ENCODE results near the gene MYMX. TPM values are rescaled to one million over a fixed set of nuclear protein-coding genes. Genes with fewer than 3 reads are reported as not detected.

Gene MYMX
- total and polyA plus RNA-seq, 7 experiments from 2014 or later = not detected

GRCh38 chr6:44238687-44239350 lies 22.1 kb downstream of the MYMX start:
- DNase-seq = no peak
- H3K4me1 ChIP-seq (ENCODE audit: control insufficient read depth in 2 of 2, insufficient read depth in 2 of 2, low read length in 2 of 2) = peaks cover 5 to 7% of the 10 kb centered on the region in 2 donors
- peak overlapping the region; percentile 2 to 97 (median 75) for H3K27ac Mint-ChIP-seq
- no peaks in the 10 kb centered on the region for H3K36me3 ChIP-seq (ENCODE audit: control insufficient read depth in 2 of 3, insufficient read depth in 3 of 3, low read length in 3 of 3)
- H3K4me3 Mint-ChIP-seq = peak overlapping the region; percentile 82 to 92 (median 90)
- H3K9me3 ChIP-seq (ENCODE audit: control insufficient read depth in 2 of 3, low read length in 3 of 3) = no peaks in the 10 kb centered on the region
- no peaks in the 10 kb centered on the region for H3K36me3 Mint-ChIP-seq
- no peak overlapping the region for H3K27ac ChIP-seq (ENCODE audit: low read depth, low read length)
- ChIA-PET CTCF (interaction anchor here (1.8 to 2.3 kb wide), 3 partner anchors 8 to 66 kb away, joined by 12 to 15 read pairs (median 13); partner anchors contain the start of genes HSP90AB1 and SLC29A1), POLR2A (no interaction called here)
- peaks cover 0 to 21% (median 11%) of the 10 kb centered on the region in 7 donors for H3K4me1 Mint-ChIP-seq
- intact Hi-C loops (cut with micrococcal nuclease) = loop anchor here (1.0 to 2.0 kb wide), 6 partner anchors 7 to 143 kb away; partner anchors contain the start of genes NFKBIE (in 1 of the 2) and SLC35B2 (in 1 of the 2)
- no peaks in the 10 kb centered on the region for H3K9me3 Mint-ChIP-seq
- no peaks in the 10 kb centered on the region for H3K27me3 Mint-ChIP-seq
- H3K4me3 ChIP-seq (ENCODE audit: low read length) = no peak overlapping the region
- no peaks in the 10 kb centered on the region for H3K27me3 ChIP-seq (ENCODE audit: control insufficient read depth in 2 of 2, insufficient read depth in 2 of 2, low read length in 2 of 2)
- no peak for ATAC-seq

- no peak for ATAC-seq
- Mint-ChIP-seq H3K4me1 (peaks cover 6 to 24% (median 19%) of the 10 kb centered on the region in 7 donors), H3K36me3 (peaks cover 0 to 13% (median under 1%) of the 10 kb centered on the region in 5 donors), H3K4me3 (no peak overlapping the region), H3K27me3 (peaks cover 0 to 12% (median 0%) of the 10 kb centered on the region in 5 donors), H3K27ac (peak overlapping the region in 1 of 9 donors; percentile 46), H3K9me3 (peaks cover 0 to 9% (median 0%) of the 10 kb centered on the region in 11 donors)
- Histone ChIP-seq H3K36me3 (ENCODE audit: control insufficient read depth in 2 of 3, insufficient read depth in 3 of 3, low read length in 3 of 3) (peaks cover 0 to 10% (median 1%) of the 10 kb centered on the region in 3 experiments), H3K27me3 (ENCODE audit: control insufficient read depth in 2 of 2, insufficient read depth in 2 of 2, low read length in 2 of 2) (no peaks in the 10 kb centered on the region), H3K4me3 (ENCODE audit: low read length) (no peak overlapping the region), H3K4me1 (ENCODE audit: control insufficient read depth in 2 of 2, insufficient read depth in 2 of 2, low read length in 2 of 2) (peaks cover 5 to 12% of the 10 kb centered on the region in 2 donors), H3K27ac (ENCODE audit: low read depth, low read length) (no peak overlapping the region), H3K9me3 (ENCODE audit: control insufficient read depth in 2 of 3, low read length in 3 of 3) (no peaks in the 10 kb centered on the region)
- DNase-seq = no peak
- CTCF ChIA-PET = interaction anchor here (0.7 to 2.5 kb wide), 2 partner anchors 22 to 50 kb away, joined by 3 to 7 read pairs; no protein-coding TSS in a partner anchor
- POLR2A ChIA-PET = interaction anchor here (1.1 to 6.3 kb wide), 3 partner anchors 13 to 20 kb away, joined by 6 to 142 read pairs (median 8); partner anchors contain the start of genes SLC29A1 and SLC35B2
- intact Hi-C loops (cut with micrococcal nuclease) = no loop called here
These were observed 26.6 kb downstream of the MYMX start for GRCh38 chr6:44243345-44243744.

- POLR2A ChIA-PET = interaction anchor here (0.6 to 6.3 kb wide), 6 partner anchors 10 to 1316 kb away, joined by 3 to 142 read pairs (median 38); partner anchors contain the start of genes CNPY3, NFKBIE, SLC29A1 and SLC35B2
- Histone ChIP-seq H3K27me3 (ENCODE audit: control insufficient read depth in 2 of 2, insufficient read depth in 2 of 2, low read length in 2 of 2) (no peaks in the 10 kb centered on the region), H3K27ac (ENCODE audit: low read depth, low read length) (peak overlapping the region; percentile 93), H3K4me3 (ENCODE audit: low read length) (peak overlapping the region; percentile 99), H3K36me3 (ENCODE audit: control insufficient read depth in 2 of 3, insufficient read depth in 3 of 3, low read length in 3 of 3) (peaks cover 0 to 31% (median 20%) of the 10 kb centered on the region in 3 experiments), H3K4me1 (ENCODE audit: control insufficient read depth in 2 of 2, insufficient read depth in 2 of 2, low read length in 2 of 2) (peaks cover 15 to 19% of the 10 kb centered on the region in 2 donors), H3K9me3 (ENCODE audit: control insufficient read depth in 2 of 3, low read length in 3 of 3) (no peaks in the 10 kb centered on the region)
- ATAC-seq (no peak), DNase-seq (no peak)
- Mint-ChIP-seq H3K9me3 (peaks cover 0 to 9% (median 0%) of the 10 kb centered on the region in 11 donors), H3K36me3 (peaks cover 12 to 33% (median 17%) of the 10 kb centered on the region in 5 donors), H3K4me3 (peak overlapping the region; percentile 94 to 99 (median 98)), H3K27me3 (peaks cover 0 to 12% (median 0%) of the 10 kb centered on the region in 5 donors), H3K27ac (peak overlapping the region; percentile 72 to 100 (median 98)), H3K4me1 (peaks cover 26 to 41% (median 37%) of the 10 kb centered on the region in 7 donors)
- CTCF ChIA-PET = interaction anchor here (0.8 to 2.8 kb wide), 5 partner anchors 8 to 27 kb away, joined by 3 to 12 read pairs (median 4); no protein-coding TSS in a partner anchor
- intact Hi-C loops (cut with micrococcal nuclease) = loop anchor here in 1 of 2 donors (5.0 kb wide), 1 partner anchor 1473 kb away; no protein-coding TSS in a partner anchor
These were observed 28.7 kb downstream of the MYMX start for GRCh38 chr6:44245391-44245911.

GRCh38 chr6:44245912-44246662 lies 29.4 kb downstream of the MYMX start:
- H3K4me3 Mint-ChIP-seq = peak overlapping the region; percentile 94 to 99 (median 98)
- Histone ChIP-seq H3K9me3 (ENCODE audit: control insufficient read depth in 2 of 3, low read length in 3 of 3) (no peaks in the 10 kb centered on the region), H3K27ac (ENCODE audit: low read depth, low read length) (peak overlapping the region; percentile 93), H3K4me1 (ENCODE audit: control insufficient read depth in 2 of 2, insufficient read depth in 2 of 2, low read length in 2 of 2) (peaks cover 15 to 19% of the 10 kb centered on the region in 2 donors), H3K27me3 (ENCODE audit: control insufficient read depth in 2 of 2, insufficient read depth in 2 of 2, low read length in 2 of 2) (no peaks in the 10 kb centered on the region), H3K36me3 (ENCODE audit: control insufficient read depth in 2 of 3, insufficient read depth in 3 of 3, low read length in 3 of 3) (peaks cover 6 to 37% (median 26%) of the 10 kb centered on the region in 3 experiments), H3K4me3 (ENCODE audit: low read length) (peak overlapping the region; percentile 99)
- DNase-seq (peak; percentile 72 to 93 (median 84)), ATAC-seq (peak; percentile 60)
- peaks cover 0 to 9% (median 0%) of the 10 kb centered on the region in 11 donors for H3K9me3 Mint-ChIP-seq
- H3K27ac Mint-ChIP-seq = peak overlapping the region; percentile 96 to 100 (median 98)
- intact Hi-C loops (cut with micrococcal nuclease) = loop anchor here (1.0 to 5.0 kb wide), 9 partner anchors 8 to 1474 kb away; partner anchors contain the start of genes NFKBIE (in 2 of the 2), GTPBP2 (in 1 of the 2), MRPL14 (in 1 of the 2) and SLC29A1 (in 1 of the 2)
- H3K27me3 Mint-ChIP-seq = peaks cover 0 to 12% (median 0%) of the 10 kb centered on the region in 5 donors
- peaks cover 26 to 47% (median 39%) of the 10 kb centered on the region in 7 donors for H3K4me1 Mint-ChIP-seq
- ChIA-PET CTCF (interaction anchor here (0.6 to 2.8 kb wide), 10 partner anchors 8 to 67 kb away, joined by 3 to 22 read pairs (median 4); partner anchors contain the start of genes AARS2, SLC29A1 and SLC35B2), POLR2A (interaction anchor here (0.5 to 6.3 kb wide), 14 partner anchors 11 to 1317 kb away, joined by 3 to 142 read pairs (median 6); partner anchors contain the start of genes AARS2, CNPY3, NFKBIE and SLC29A1)
- H3K36me3 Mint-ChIP-seq = peaks cover 12 to 36% (median 24%) of the 10 kb centered on the region in 5 donors

- H3K27ac ChIP-seq (ENCODE audit: low read depth, low read length) = peak within 1 kb of the TSS; percentile 93
- ChIA-PET CTCF (interaction anchor here (0.6 to 2.8 kb wide), 8 partner anchors 9 to 66 kb away, joined by 3 to 22 read pairs (median 4); partner anchors contain the start of genes AARS2, SLC29A1 and SLC35B2), POLR2A (interaction anchor here (0.5 to 6.3 kb wide), 15 partner anchors 10 to 1797 kb away, joined by 3 to 142 read pairs (median 6); partner anchors contain the start of genes AARS2, GTPBP2, NFKBIE and SLC29A1)
- DNase-seq (peak; percentile 78 to 98 (median 97)), ATAC-seq (peak; percentile 90)
- H3K36me3 ChIP-seq (ENCODE audit: control insufficient read depth in 2 of 3, insufficient read depth in 3 of 3, low read length in 3 of 3) = peaks cover 9 to 44% (median 33%) of the 10 kb centered on the region in 3 experiments
- peaks cover 0 to 9% (median 0%) of the 10 kb centered on the region in 11 donors for H3K9me3 Mint-ChIP-seq
- H3K27ac Mint-ChIP-seq = peak within 1 kb of the TSS; percentile 96 to 100 (median 98)
- H3K27me3 ChIP-seq (ENCODE audit: control insufficient read depth in 2 of 2, insufficient read depth in 2 of 2, low read length in 2 of 2) = no peaks in the 10 kb centered on the region
- intact Hi-C loops (cut with micrococcal nuclease) = loop anchor here (1.0 to 5.0 kb wide), 13 partner anchors 8 to 1474 kb away; partner anchors contain the start of genes MRPL14 (in 2 of the 2), NFKBIE (in 2 of the 2), SLC35B2 (in 2 of the 2) and TMEM63B (in 2 of the 2)
- H3K4me1 Mint-ChIP-seq = peaks cover 29 to 53% (median 44%) of the 10 kb centered on the region in 7 donors
- H3K4me3 ChIP-seq (ENCODE audit: low read length) = peak within 1 kb of the TSS; percentile 99
- H3K27me3 Mint-ChIP-seq = peaks cover 0 to 12% (median 0%) of the 10 kb centered on the region in 5 donors
- H3K4me3 Mint-ChIP-seq = peak within 1 kb of the TSS; percentile 94 to 99 (median 98)
- peaks cover 14 to 41% (median 31%) of the 10 kb centered on the region in 5 donors for H3K36me3 Mint-ChIP-seq
- peaks cover 15 to 19% of the 10 kb centered on the region in 2 donors for H3K4me1 ChIP-seq (ENCODE audit: control insufficient read depth in 2 of 2, insufficient read depth in 2 of 2, low read length in 2 of 2)
- no peaks in the 10 kb centered on the region for H3K9me3 ChIP-seq (ENCODE audit: control insufficient read depth in 2 of 3, low read length in 3 of 3)
These were observed 30.1 kb downstream of the MYMX start, which contains the start of gene HSP90AB1 for GRCh38 chr6:44246663-44247337. Gene HSP90AB1 (plus strand): TSS chr6:44247101. CDS start chr6:44248630, 1,529 bp downstream.

Measured in naive thymus-derived CD4-positive, alpha-beta T cell (primary cell).